HG02885 (cell line): ENCODE results near the gene DIAPH1.
A peak's percentile ranks its signal among the peaks of the same experiment; 100 is the strongest.

Source experiments
- ATAC-seq: cut with Tn5 transposase; IDR thresholded peaks from one replicate; pipeline ENCODE4 v1.9.1; 2021; ENCODE audit warnings: mild to moderate bottlenecking; ENCODE audit not compliant: unreplicated experiment, poor library complexity

DIAPH1 gene

DNA sequence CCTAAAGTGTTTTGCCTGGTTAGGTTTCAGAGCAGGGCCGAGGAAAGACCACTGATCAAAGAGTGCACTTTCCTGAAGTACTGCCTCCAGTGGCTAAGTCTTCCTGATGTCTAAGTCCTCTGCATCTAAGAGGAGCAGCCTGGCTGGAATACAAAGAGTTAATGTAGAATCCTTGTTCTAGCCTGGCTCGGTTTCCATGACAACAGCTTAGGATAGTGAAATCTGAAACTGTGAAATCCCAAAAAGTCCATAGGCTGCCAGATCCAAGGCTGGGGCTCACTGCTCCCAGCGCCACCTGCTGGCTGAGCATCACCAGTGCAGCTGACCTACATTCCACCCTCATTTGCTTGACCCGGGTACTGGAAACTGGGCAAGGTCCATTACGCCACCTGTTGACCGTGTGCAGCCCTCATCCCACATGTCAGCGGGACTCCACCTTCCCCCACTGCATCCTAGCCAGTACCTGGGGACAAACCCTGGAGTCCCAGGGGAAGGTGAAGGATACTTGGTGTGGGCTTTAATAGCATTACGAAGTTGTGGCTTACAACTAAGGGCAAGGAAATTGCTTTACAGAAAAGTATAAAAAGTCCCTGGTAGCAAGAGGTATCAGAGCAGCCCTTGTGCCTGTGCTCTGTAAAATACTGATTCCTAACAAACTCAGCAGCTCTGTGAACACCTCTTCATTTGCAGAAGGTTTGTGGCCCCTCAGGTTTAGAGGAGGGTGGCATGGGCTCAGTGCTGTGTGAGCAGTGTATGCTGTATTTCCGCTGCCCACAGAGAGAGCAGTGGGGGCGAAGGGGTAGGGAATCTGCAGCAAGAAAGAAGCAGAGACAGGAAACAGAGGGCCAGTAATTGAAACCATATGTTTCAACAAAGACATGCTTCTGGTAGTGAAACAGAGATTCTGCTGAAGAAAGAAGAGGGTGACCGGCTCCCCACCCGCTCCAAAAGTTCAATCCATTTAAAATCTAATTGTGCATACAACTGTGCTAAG lies 93.9 kb downstream of the DIAPH1 start:
- peak; percentile 80 for ATAC-seq

DNA sequence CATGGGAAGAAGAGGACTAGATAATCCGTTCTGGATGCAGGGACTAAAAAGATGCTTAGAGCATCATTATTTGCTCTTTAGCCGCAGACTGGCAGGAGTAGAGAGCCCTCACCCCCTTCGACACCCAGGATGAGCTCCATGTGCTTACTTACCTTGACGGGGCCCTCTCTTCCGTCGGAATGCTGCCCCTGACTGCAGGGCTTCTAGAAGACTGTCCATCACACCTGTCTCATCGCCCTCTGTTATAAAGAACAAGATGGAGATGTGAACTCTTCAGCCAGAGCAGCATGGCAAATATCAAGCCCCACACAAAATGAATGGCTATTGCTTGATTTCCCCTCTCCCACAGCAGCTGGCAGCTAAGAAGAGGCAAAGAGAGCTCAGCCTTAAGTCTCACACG lies 94.8 kb downstream of the DIAPH1 start:
- ATAC-seq, result no peak

DNA sequence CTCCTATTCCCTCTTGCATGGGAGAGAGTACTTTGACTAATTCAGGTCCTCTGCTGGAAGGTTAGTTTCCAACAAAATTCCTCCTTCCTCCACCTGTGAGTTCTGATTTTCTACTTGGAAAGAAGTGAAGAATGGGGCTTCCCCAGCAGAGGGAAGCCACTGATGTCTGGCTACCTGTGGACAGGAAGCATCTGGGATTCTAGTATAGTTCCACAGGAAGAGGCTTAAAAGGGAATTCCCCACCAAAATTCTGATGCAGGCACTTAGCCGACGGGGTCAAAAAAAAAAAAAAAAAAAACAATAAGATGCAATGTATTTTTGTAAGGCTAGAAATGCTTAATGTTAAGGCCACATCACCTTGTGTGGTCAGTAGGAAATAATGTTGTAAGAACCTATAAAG lies 96.5 kb downstream of the DIAPH1 start:
- no peak for ATAC-seq

DNA sequence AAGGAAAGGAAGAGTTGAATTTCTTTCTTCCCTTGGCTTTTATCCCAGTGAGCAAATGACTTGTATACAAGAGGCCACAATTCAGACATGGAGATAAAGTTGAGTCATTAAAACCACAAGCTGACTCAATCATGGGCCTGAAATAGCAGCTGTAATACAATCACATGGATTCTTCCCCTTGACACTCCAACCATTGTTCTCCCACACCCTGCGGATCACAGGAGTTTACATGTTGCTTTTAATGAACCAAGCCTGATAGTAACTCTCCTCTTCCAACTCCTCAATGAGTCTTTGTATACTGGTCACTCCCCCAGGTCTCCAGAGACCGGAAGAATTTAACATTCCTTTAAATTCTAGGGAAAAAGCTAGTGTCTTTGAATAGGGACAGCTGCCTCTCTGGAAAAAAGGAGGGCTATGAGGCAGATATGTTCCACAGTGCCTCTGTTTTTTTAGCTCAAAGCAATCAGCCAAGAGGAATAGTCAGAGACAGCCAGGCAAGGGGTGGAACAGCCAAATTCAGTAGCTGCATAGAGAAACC lies 97.5 kb downstream of the DIAPH1 start:
- no peak for ATAC-seq

DNA sequence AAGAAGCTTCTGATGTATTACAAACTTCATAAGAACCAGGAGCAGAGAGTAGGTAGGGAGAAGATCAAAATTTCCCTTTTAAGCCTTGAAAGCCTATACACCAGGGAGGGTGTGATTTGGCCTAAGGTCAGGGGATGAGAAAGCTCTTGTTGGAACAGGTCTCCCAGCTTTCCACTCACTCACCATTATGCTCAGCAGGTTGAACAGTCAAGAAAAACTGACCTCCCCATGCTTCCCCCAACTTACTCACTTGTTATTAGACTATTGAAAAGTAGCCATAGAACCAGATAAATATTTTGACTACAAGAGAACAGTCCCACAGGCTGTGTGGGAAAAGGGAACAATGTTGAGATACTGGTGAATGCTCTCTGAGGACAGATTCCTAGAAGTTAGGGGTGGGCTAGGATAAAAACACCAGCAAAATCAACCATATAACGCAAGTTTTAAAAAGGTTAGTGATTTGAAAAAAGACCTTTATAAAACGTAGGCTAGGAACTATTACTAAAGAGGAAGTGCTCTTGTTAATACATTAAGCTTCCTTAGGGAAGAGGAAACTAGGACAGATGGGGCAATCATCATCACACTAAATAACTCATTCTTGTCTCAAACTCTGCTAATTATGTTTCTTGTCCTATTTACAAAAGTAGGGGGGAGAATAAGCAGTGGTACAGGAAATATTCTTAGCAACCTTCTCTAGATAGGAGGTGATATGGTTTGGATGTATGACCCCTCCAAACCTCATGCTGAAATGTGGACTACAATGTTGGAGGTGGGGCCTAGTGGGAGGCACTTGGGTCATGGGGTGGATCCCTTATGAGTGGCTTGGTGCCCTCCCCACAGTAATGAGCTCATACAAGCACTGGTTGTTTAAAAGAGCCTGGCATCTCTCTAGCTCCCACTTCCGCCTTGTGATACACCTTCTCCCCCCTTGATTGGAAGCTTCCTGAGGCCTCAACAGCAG lies 98.9 kb downstream of the DIAPH1 start:
- no peak for ATAC-seq

DNA sequence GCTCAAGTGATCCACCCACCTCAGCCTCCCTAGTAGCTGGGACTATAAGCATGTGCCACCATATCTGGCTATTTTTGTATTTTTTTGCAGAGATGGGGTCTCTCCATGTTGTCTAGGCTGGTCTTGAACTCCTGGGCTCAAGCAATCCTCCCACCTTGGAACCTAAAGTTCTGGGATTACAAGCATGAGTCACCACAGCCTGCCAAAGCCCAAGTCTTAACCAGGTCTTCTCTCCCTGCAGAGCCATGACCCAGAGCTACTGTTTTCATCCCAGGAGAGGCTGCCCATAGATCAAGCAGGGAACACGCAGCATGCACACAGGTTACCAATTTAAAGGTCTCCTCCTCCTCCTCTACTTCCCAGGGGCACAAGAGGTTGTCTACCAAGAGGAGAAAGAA lies 100.2 kb downstream of the DIAPH1 start:
- no peak for ATAC-seq

DNA sequence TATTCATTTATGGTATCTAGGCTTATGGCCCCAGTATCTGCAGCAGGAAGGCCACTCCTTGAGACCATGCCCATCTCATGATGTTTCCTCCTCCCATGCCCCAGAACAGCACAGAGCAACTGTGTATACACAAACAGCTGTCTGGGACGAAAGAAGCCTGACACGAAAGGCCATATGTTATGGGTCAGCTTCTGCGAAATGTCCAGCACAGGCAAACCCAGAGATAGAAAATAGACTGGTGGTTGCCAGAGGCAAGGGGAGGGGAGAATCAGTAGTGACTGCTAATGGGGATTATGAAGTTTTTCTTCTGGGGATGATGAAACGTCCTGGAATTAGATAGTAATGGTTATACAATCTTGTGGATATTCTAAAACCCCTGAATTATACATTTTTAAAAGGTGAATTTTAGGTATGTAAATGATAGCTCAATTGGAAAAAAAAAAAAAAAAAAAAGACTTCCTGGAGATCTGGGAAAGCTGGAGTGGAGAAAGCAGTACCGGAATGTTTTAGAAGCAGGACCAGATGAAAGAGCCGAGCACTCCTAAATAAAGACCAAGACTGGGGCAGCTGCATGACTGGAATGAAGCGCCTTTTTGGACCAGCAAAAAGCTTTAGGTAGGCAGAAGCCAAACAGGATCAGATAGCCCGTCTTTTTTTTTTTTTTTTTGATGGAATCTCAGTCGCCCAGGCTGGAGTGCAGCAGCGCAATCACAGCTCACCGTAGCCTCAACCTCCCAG lies 100.8 kb downstream of the DIAPH1 start:
- no peak for ATAC-seq

DNA sequence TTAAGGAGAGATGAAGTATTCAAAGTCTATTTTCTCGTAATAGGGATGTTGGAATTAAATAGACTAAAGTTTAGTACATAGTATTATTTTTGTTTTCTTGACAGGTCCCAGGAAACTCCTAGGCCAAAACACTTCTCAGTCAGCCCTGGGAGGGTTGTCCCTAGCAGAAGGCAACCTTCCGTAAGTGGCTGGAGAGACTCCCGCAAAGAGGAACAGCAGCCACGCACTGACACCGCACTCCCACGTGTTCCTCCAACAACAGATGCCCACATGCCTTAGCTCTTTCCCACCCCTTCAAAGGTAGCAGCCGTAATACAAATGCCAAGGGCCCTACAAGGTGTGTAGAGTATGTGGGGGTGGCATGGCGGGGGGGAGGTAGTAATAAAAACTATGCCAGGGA lies 101.5 kb downstream of the DIAPH1 start:
- ATAC-seq, result no peak

DNA sequence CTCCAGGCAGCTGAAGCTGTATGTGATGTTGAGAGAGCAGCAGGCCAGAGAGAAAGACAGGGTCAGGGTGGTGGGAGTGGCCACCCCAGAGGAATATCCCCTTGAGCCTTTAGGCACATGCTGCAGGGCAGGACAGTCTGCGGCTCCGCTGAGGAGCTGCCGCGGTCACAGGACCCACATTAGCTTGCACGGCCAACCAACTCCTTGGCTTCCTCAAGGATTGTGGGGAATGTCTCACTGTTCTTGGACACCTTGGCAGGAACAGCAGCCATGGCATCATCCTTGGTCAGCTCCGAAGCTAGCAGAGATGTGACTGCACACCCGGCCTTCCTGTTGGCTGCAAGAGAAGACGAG lies 102.2 kb downstream of the DIAPH1 start:
- no peak for ATAC-seq

DNA sequence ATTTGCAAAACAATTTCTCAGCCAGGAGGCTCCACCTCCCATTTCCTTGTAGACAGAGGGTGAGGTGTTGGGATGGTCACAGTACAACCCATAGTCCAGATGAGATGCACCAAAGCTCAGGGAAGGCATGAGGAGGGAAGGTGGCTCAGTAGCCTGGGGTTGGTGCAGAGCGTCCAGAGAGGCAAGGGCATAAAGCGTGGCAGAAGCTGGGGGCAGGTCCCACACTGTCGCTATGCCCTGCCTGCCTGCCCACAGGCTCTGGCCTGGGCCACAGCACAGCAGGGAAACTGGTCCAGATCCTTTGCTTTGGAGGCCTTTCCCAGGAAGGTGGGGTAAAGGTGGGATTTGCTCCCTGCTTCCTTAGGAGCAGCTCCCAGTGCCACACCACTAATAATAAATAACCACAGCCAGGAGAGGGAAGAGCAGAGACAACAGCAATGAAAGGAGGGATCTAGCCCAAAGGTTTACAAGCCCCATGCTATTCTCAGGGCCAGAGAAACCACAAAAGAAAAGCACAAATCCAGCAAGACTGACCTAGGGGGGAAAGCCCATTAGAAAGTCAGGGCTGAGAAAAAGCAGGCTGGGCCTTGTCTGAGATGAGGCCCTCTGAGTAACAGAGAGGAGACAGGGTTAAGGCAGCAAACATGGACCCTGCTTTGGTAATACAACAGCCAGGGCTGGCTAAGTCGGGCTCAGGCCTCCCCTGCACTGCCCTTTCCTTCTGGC lies 102.7 kb downstream of the DIAPH1 start:
- ATAC-seq, result no peak

DNA sequence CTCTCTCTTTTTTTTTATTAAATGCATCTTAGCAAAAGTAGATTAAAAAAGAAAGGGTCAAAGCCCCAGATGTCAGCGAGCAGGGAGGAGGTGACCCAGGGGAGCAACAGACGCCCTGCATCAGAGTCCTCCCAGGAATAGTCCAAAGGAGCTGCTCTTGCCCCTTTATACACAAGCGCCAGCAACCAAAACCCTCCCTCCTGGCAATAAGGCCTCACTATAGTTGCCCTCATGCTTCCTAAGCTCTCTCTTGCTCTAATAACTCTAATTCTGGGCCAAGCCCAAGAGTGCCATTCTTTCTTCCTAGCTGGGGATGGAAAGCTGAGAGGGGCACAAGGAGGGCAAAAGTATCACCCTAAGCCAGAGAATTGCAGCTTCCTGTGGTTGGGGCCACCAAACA lies 103.7 kb downstream of the DIAPH1 start:
- no peak for ATAC-seq

DNA sequence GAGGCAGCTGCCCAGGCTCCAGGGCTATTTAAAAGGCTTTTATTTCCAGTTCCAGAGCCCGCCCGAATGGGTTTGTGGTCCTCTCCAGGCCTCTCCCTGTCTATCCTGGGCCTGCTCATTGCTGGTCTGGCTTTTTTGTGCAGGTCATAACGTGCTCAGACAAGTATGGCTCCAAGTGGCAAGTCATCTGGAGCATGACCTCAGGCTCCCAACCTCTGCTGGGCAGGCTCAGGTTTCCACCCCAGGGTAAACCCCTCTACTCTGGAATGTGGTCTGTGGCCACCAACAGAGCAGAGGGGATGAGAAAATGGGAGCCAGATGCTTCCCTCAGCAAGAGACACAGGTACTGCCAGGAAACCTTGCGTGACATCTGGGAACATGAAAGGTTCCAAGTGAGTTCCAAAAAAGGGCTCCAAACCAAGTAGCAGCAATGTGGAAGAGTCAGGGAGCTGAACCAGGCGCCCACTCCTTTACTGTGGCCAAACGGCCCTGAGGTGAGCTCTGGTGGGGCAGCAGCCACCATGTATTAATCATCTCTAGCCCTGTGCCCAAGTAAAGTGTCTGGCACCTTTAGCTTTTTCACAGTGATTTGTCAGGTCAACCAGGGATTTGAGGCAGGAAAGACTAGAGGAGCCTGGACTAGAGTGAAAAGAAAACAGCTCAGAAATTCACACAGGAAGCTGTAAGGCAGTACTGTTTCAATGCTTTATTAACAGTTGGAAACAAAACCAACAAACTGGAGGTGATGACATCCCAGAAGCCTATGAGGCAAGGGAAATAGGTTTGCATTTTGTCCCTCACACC lies 104.3 kb downstream of the DIAPH1 start:
- ATAC-seq, result peak; percentile 13

DNA sequence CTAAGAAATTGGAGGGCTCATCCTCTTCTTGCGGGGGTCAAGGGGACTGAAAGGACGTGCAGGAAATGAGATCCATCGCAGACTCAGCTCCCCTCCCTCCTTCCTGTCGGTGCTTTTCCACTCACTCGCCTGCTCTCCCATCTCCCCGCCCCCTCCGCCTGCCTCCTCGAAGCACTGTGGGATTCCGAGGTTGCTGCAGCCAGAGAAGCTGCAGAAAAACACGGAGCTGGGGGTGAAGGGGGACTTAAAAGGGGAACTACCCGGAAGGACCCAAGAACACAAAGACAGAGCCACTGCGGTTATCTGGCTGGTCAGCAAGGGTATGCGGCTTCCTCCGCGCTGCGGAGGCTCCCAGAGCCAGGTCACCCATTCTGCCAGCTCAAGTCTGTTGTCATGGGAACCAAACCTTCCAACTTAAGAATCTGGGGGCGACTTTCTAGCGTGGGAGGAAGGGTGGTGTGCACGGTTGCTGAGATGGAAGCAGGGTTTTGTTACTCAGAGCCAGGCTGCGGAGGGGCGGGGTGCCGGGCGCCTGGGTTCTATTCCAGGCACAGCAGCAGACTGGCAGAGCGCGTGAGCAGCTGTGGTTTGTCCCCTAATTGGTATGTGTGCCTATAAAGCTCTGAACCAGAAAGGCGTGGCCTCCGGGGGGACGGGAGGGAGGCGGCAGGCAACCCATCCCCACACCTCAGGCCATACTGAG lies 105.0 kb downstream of the DIAPH1 start:
- ATAC-seq, result peak; percentile 39

DNA sequence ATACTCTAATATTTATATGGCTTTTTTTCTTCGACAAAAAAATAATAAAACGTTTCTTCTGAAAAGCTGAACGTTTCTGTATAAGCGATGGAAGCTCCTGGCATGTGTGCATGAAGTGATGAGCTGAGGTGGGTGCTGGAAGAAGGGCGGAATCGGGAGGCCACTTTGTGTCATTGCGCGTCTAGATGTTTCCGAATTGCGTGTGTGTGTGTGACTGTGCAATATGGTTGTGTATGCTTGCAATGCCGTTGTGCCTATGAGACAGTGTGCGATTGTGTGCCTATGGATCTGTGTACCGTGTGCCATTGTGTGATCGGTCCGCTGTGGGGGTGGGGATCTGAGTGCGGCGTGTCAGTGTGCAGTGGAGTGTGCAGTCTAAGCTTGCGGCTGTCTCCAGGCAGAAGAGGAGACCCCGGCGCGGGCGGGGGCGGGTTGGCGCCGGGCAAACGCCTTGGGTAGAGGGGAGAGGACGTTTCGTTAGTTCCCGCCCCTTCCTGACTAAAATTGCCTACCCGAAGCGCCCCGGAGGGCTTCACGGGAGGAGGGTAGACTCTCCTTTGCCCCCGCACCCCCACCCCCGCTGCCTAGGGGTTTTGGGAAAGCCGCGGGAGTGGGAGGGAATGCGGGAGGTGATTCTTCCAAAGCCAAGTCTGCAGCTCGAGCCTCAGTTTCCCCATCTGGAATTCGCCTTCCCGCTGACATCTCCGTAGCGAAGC lies 105.7 kb downstream of the DIAPH1 start:
- no peak for ATAC-seq

DNA sequence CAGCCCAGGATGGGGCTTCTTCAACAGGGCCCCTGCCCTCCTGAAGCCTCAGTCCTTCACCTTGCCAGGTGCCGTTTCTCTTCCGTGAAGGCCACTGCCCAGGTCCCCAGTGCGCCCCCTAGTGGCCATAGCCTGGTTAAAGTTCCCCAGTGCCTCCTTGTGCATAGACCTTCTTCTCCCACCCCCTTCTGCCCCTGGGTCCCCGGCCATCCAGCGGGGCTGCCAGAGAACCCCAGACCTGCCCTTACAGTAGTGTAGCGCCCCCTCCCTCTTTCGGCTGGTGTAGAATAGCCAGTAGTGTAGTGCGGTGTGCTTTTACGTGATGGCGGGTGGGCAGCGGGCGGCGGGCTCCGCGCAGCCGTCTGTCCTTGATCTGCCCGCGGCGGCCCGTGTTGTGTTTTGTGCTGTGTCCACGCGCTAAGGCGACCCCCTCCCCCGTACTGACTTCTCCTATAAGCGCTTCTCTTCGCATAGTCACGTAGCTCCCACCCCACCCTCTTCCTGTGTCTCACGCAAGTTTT lies 106.3 kb downstream of the DIAPH1 start:
- no peak for ATAC-seq

DNA sequence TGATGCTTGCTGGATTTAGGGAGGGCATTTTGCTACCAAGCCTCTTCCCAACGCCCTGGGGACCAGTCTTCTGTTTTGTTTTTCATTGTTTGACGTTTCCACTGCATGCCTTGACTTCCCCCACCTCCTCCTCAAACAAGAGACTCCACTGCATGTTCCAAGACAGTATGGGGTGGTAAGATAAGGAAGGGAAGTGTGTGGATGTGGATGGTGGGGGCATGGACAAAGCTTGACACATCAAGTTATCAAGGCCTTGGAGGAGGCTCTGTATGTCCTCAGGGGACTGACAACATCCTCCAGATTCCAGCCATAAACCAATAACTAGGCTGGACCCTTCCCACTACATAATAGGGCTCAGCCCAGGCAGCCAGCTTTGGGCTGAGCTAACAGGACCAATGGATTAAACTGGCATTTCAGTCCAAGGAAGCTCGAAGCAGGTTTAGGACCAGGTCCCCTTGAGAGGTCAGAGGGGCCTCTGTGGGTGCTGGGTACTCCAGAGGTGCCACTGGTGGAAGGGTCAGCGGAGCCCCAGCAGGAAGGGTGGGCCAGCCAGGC lies 107.0 kb downstream of the DIAPH1 start:
- ATAC-seq, result no peak
